HG02938 (cell line): Measurements from ENCODE around the gene FAM217B.

Experiments used
- ATAC-seq: cut with Tn5 transposase; IDR thresholded peaks from one replicate; pipeline ENCODE4 v1.9.1; 2021; ENCODE audit warnings: mild to moderate bottlenecking, moderate library complexity; ENCODE audit not compliant: unreplicated experiment

Gene FAM217B

GRCh38 chr20:59972037-59972801 is 32.0 kb downstream of the FAM217B start:
- ATAC-seq: no peak

GRCh38 chr20:59976156-59976782 is 36.1 kb downstream of the FAM217B start:
- no peak for ATAC-seq

- no peak for ATAC-seq
Observed at GRCh38 chr20:59977086-59977485, 36.9 kb downstream of the FAM217B start.

- no peak for ATAC-seq
Observed at GRCh38 chr20:59983076-59983475, 42.9 kb downstream of the FAM217B start.

- no peak for ATAC-seq
Observed at GRCh38 chr20:59984541-59984940, 44.4 kb downstream of the FAM217B start.

- no peak for ATAC-seq
Observed at GRCh38 chr20:59985164-59985563, 45.0 kb downstream of the FAM217B start.

- no peak for ATAC-seq
Observed at GRCh38 chr20:59985864-59986263, 45.7 kb downstream of the FAM217B start.

GRCh38 chr20:59987135-59987534 is 46.9 kb downstream of the FAM217B start:
- no peak for ATAC-seq

- no peak for ATAC-seq
Observed at GRCh38 chr20:59988141-59988540, 48.0 kb downstream of the FAM217B start.

- ATAC-seq: no peak
Observed at GRCh38 chr20:59992526-59993084, 52.4 kb downstream of the FAM217B start.

GRCh38 chr20:59993736-59994430 is 53.7 kb downstream of the FAM217B start:
- ATAC-seq: no peak

GRCh38 chr20:59994697-59995122 is 54.5 kb downstream of the FAM217B start:
- no peak for ATAC-seq

- no peak for ATAC-seq
Observed at GRCh38 chr20:59996108-59996507, 55.9 kb downstream of the FAM217B start.

GRCh38 chr20:59997896-59998295 is 57.7 kb downstream of the FAM217B start:
- ATAC-seq: no peak
